ENCODE data around the gene SAMD14.

The SAMD14 gene

GRCh38 chr17:50123649-50124349 is 6.2 kb downstream of the SAMD14 start:
- Mint-ChIP-seq H3K27ac (no peak overlapping the region), H3K4me3 (no peak overlapping the region), H3K4me1 (peaks cover 9% of the 10 kb centered on the region), H3K27me3 (peaks cover 10% of the 10 kb centered on the region), H3K9me3 (no peaks in the 10 kb centered on the region), H3K36me3 (no peaks in the 10 kb centered on the region)
- DNase-seq (ENCODE audit: low spot score in 2 of 2) (no peak), ATAC-seq (ENCODE audit: low read depth) (no peak)

- H3K4me1 Mint-ChIP-seq: peaks cover 2% of the 10 kb centered on the region
- no peak overlapping the region for H3K27ac Mint-ChIP-seq
- no peak for DNase-seq (ENCODE audit: low spot score in 2 of 2)
- ATAC-seq (ENCODE audit: low read depth): no peak
- no peaks in the 10 kb centered on the region for H3K9me3 Mint-ChIP-seq
- H3K27me3 Mint-ChIP-seq: peaks cover 9% of the 10 kb centered on the region
- no peaks in the 10 kb centered on the region for H3K36me3 Mint-ChIP-seq
- no peak overlapping the region for H3K4me3 Mint-ChIP-seq
Measured at GRCh38 chr17:50122945-50123344, 7.0 kb downstream of the SAMD14 start.

DNA sequence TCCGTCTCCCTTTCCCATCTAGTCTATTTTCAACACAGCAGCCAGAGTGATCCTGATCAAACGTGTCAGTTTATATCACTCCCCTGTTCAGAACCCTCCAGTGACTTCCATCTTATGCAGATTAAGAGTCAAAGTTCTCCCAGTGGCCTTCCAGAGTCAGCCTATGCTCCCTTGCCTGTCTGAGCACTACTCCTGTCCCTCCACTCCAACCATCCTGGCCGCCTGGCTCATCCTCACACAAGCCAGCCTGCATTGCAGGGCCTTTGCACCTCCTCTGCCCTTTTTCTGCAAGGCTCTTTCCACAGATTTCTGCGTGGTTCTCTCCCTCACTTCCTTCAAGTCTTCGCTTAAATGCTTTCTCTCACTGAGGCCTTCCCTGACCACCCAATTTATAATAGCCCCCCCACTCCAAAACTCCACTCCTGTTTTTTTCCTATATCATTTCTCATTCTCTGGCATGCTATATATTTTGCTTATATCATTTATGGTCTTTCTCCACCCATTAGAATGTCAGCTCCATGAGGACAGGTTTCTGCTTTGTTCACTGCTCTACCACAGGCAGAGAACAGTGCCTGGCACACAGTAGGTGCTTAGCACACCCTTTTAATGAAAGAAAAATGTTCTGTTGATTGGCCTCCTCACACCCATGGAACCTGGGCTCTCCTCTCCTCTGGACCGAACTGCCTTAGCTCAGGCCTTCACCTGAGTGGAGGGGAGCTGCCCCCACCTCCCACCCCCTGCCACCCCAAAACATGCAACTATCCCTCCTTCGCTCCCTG is 9.3 kb downstream of the SAMD14 start:
- no peak overlapping the region for H3K27ac Mint-ChIP-seq
- DNase-seq (ENCODE audit: low spot score in 2 of 2) (no peak), ATAC-seq (ENCODE audit: low read depth) (no peak)
- H3K27me3 Mint-ChIP-seq: peaks cover 15% of the 10 kb centered on the region
- no peaks in the 10 kb centered on the region for H3K9me3 Mint-ChIP-seq
- peaks cover 5% of the 10 kb centered on the region for H3K4me1 Mint-ChIP-seq
- H3K36me3 Mint-ChIP-seq: no peaks in the 10 kb centered on the region
- no peak overlapping the region for H3K4me3 Mint-ChIP-seq

DNA sequence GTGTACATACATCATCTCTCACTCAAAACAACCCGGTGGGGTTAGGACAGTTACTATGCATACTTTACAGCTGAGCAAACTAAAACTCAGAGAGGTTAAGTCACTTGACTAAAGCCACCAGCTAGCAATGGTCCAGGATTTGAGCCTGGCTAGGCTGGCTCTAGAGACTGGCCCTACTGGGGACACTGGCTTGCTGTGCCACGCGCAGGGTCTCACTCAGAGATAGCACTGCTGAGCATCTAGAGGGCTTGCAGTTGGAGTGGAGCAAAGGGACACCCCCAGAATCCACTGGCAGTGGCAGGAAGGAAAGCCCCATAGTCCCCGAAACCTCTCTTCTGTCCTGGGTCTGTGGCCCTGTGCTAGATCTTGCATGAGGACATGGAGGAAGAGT is 11.1 kb downstream of the SAMD14 start:
- H3K4me3 Mint-ChIP-seq: no peak overlapping the region
- H3K4me1 Mint-ChIP-seq: peaks cover 11% of the 10 kb centered on the region
- H3K27ac Mint-ChIP-seq: no peak overlapping the region
- H3K9me3 Mint-ChIP-seq: no peaks in the 10 kb centered on the region
- no peak for DNase-seq (ENCODE audit: low spot score in 2 of 2)
- ATAC-seq (ENCODE audit: low read depth): no peak
- H3K36me3 Mint-ChIP-seq: no peaks in the 10 kb centered on the region
- H3K27me3 Mint-ChIP-seq: peaks cover 22% of the 10 kb centered on the region

DNA sequence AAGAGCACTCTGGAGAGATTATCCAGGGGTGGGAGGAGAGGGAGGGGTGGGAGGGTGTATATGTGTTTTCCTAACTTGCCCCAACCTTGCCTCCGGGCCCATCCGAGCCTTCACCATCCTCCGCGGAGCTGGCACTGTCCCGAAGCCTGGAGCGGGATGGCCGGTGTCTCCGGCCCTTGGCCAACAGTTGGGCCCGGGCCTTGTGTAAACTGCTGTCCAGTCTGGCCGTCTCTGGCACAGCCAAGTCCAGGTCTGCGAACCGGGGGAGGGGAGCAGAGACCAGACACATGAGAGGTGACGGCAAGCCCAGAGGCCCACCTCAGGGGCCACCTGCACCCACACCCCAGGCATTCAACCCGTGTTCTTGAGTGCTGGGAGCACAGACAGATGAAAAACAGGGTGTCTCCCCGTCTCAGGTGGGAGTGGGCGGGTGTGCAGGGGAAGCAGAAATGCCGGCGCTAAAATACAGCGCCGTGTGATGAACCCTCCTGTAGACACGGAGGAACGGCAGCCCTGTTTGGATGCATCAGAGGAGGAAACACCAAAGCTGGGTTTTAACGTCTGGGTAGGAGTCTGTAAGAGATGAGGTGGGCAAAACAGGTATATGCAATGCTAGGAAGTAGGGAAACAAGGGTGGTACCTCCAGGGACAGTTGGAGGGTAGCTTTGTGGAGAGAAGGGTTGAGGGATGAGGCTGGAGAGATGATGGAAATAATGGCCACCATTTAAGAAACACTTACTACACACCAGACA is 11.7 kb downstream of the SAMD14 start:
- DNase-seq (ENCODE audit: low spot score in 2 of 2) (no peak), ATAC-seq (ENCODE audit: low read depth) (no peak)
- H3K9me3 Mint-ChIP-seq: no peaks in the 10 kb centered on the region
- H3K36me3 Mint-ChIP-seq: no peaks in the 10 kb centered on the region
- peaks cover 25% of the 10 kb centered on the region for H3K27me3 Mint-ChIP-seq
- H3K4me1 Mint-ChIP-seq: peaks cover 11% of the 10 kb centered on the region
- no peak overlapping the region for H3K27ac Mint-ChIP-seq
- no peak overlapping the region for H3K4me3 Mint-ChIP-seq

- Mint-ChIP-seq H3K27ac (no peak overlapping the region), H3K27me3 (peaks cover 24% of the 10 kb centered on the region), H3K9me3 (no peaks in the 10 kb centered on the region), H3K4me3 (peak overlapping the region; percentile 68), H3K36me3 (no peaks in the 10 kb centered on the region), H3K4me1 (peaks cover 11% of the 10 kb centered on the region)
- ATAC-seq (ENCODE audit: low read depth) (peak; percentile 93), DNase-seq (ENCODE audit: low spot score in 2 of 2) (peak; percentile 62 to 67)
Measured at GRCh38 chr17:50117202-50118051, 12.5 kb downstream of the SAMD14 start.

DNA sequence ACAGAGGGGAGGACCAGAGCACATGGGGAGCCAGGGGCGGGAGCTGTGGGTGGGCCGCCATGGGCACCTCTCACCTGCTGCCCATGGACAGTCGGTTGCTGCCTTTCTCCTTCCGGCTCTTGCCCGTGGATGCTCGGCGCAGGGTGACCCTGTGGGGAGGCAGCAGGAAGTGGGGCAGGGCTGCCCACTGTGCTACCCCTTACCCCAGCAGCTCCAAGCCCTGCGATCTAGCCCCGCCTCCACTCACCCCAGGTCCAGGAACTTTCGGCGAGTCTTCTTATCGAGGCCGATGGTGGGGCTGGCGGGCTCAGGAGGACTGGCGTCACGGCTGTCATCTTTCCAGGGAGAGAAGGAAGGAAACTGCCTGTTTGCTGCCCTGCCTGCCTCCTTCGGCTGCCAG is 14.2 kb downstream of the SAMD14 start:
- DNase-seq (ENCODE audit: low spot score in 2 of 2) (no peak), ATAC-seq (ENCODE audit: low read depth) (no peak)
- Mint-ChIP-seq H3K4me1 (peaks cover 11% of the 10 kb centered on the region), H3K27me3 (peaks cover 22% of the 10 kb centered on the region), H3K36me3 (no peaks in the 10 kb centered on the region), H3K9me3 (no peaks in the 10 kb centered on the region), H3K4me3 (no peak overlapping the region), H3K27ac (no peak overlapping the region)

DNA sequence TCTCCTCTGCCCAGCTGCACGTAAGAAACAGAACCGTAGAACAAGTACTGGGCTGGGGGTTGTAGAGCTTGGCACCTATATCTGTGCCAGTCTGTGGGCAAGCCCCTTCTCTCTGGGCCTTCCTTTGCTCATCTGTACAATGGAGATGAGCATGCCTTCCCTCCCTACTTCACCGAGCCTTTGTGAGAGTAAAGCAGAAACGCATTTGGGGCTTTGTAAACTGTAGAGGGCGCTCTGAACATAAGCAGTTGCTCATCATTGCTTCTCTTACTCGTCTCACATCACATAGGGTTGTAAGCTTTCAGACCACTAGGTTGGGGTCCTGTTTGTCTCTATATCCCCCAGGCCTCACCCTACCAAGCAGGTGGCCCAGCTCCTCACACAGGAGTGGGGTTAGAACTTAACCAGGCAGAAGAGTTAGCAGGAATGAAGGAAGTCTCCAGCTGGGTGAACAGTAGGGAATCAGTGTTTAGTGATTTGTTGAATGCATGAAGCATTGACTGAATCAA is 15.1 kb downstream of the SAMD14 start:
- Mint-ChIP-seq H3K36me3 (no peaks in the 10 kb centered on the region), H3K27ac (no peak overlapping the region), H3K9me3 (no peaks in the 10 kb centered on the region), H3K27me3 (peaks cover 22% of the 10 kb centered on the region), H3K4me1 (peaks cover 11% of the 10 kb centered on the region), H3K4me3 (no peak overlapping the region)
- ATAC-seq (ENCODE audit: low read depth) (peak; percentile 49), DNase-seq (ENCODE audit: low spot score in 2 of 2) (peak in 1 of 2 donors; percentile 50)

DNA sequence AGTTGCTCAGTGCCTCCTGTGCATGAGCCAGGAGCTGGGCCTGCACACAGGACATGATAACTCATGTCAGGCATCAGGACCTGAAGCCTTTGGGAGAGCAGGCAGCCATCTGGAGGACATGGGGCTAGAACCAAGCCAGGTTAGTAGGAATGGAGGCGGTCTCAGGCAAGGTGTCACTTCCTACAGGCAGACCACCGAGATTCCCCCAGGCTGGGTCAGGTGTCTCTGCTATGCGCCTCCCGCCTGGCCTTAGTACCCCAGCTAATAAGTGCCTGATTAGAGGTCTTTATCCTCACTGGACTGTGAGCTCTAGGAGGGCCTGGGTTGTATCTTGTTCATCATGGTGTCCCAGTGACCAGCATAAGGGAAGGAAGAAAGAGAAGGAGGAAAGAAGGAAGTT is 15.6 kb downstream of the SAMD14 start:
- H3K36me3 Mint-ChIP-seq: peaks cover under 1% of the 10 kb centered on the region
- no peak overlapping the region for H3K4me3 Mint-ChIP-seq
- ATAC-seq (ENCODE audit: low read depth) (no peak), DNase-seq (ENCODE audit: low spot score in 2 of 2) (no peak)
- peaks cover 22% of the 10 kb centered on the region for H3K27me3 Mint-ChIP-seq
- H3K27ac Mint-ChIP-seq: no peak overlapping the region
- no peaks in the 10 kb centered on the region for H3K9me3 Mint-ChIP-seq
- peaks cover 11% of the 10 kb centered on the region for H3K4me1 Mint-ChIP-seq

DNA sequence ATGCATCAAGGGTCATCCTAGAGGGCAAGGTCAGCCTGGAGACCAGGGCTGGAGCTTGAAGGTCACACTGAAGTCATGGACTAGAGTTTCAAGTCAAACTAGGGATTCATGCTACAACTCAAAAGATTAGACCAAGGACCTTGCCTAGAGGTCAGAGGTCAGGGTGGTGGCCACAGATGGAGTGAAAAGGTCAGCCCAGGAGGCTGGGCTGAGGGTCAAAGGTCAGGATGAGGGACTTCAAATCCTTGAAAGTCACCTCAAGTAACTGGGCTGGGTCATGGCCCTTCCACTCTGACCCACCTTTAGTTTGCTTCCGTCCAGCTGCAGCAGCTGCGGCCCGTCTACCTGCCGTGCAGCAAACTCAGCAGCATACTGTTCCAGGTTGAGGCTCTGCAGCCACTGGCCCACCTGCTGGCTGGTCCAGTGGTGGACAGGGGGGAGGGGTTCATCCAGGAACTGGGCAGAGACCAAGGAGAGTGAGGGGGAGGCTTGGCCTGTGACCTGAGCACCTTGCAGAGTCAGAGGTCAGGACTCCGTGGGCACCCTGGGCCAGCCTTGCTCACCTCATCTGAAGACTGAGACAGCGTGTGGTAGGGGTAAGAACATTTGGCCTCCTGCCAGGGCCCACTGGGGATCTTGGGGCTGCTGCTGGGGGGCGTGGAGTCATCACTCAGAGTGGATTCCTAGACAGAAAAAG is 16.2 kb downstream of the SAMD14 start:
- Mint-ChIP-seq H3K4me3 (no peak overlapping the region), H3K9me3 (no peaks in the 10 kb centered on the region), H3K27me3 (peaks cover 20% of the 10 kb centered on the region), H3K36me3 (peaks cover 6% of the 10 kb centered on the region), H3K27ac (no peak overlapping the region), H3K4me1 (peaks cover 11% of the 10 kb centered on the region)
- no peak for DNase-seq (ENCODE audit: low spot score in 2 of 2)
- no peak for ATAC-seq (ENCODE audit: low read depth)

- Mint-ChIP-seq H3K4me3 (no peak overlapping the region), H3K27ac (no peak overlapping the region), H3K27me3 (peaks cover 16% of the 10 kb centered on the region), H3K4me1 (peaks cover 11% of the 10 kb centered on the region), H3K36me3 (peaks cover 8% of the 10 kb centered on the region), H3K9me3 (no peaks in the 10 kb centered on the region)
- ATAC-seq (ENCODE audit: low read depth): no peak
- DNase-seq (ENCODE audit: low spot score in 2 of 2): no peak
Measured at GRCh38 chr17:50112694-50113093, 17.3 kb downstream of the SAMD14 start.

DNA sequence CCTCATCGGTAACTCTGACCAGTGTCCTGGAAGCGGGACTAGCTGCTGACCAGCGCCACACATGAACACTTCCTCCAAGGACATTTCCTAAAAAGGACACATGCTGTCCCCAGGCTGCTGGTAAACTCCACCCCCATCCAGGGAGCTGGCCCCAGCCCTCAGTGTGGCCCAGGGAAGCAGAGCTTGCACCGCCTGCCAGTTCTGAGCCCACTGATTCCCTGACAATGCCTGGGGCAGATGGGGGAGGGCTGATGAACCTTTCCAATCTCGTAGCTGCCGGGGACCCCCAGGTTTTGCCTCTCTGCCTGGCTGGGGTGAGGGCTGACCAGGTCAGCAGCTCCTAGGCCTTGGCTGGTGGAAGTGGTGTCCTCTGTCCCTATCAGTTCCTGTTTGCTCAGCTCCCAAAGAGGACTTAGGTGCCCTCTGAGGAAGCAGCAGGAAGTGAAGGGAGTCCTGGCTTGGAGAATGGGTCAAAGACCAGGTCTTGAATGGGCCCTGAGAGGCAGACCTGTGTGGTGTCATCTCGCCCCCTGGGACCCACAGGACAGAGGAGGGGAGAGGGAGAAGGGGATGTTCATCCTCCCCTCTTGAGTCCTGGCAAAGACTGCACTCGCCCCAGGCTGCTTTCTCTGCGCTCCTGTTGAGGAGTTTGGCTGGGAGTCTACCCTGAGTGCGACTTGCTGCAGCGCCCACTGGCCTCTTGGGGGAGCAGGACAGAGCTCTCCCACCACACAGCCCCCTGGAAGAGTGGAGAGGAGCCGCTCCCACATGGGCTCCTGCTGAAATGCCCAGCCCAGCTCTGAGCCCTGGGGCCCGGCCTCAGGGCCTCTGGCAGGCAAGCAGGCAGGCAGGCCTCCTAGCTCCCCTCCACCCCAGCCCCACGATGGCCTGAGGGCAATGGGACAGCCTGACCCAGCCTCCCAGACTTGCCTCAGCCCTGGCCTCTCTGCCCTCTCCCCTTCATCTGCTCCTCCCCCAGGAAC is 18.0 kb downstream of the SAMD14 start:
- Mint-ChIP-seq H3K27ac (no peak overlapping the region), H3K27me3 (peaks cover 14% of the 10 kb centered on the region), H3K4me1 (peaks cover 7% of the 10 kb centered on the region), H3K4me3 (no peak overlapping the region), H3K9me3 (no peaks in the 10 kb centered on the region), H3K36me3 (peaks cover 11% of the 10 kb centered on the region)
- DNase-seq (ENCODE audit: low spot score in 2 of 2) (no peak), ATAC-seq (ENCODE audit: low read depth) (no peak)

Measured in memory B cell (primary cell).